Smooth muscle cell (in vitro differentiated cells): ENCODE results near the gene TNNT3. TPM values are rescaled to one million over a fixed set of nuclear protein-coding genes. Genes with fewer than 3 reads are reported as not detected.

Experiments
- DNase-seq: peaks from one replicate; lab custom pipeline; 2025; ENCODE audit not compliant: unreplicated experiment; lab: John Stamatoyannopoulos, UW
- H2AFZ ChIP-seq: fragments of 200-600 bp; sonication (generic); 2 replicates; pipeline ENCODE4 v1.6.0; 2016; ENCODE audit warnings: antibody characterized with exemption, low read depth, mild to moderate bottlenecking
- H3F3A ChIP-seq: fragments of 200-600 bp; sonication (generic); 2 replicates; pipeline ENCODE4 v1.6.0; 2017; ENCODE audit warnings: antibody characterized with exemption, low read depth
- H3K27ac ChIP-seq: fragments of 200-600 bp; sonication (generic); 2 replicates; pipeline ENCODE4 v1.5.1; 2016; ENCODE audit warnings: low read depth, mild to moderate bottlenecking
- H3K27me3 ChIP-seq: fragments of 200-600 bp; sonication (generic); 2 replicates; pipeline ENCODE4 v1.6.1; 2016; ENCODE audit warnings: low read depth, mild to moderate bottlenecking
- H3K36me3 ChIP-seq: fragments of 200-600 bp; sonication (generic); 2 replicates; pipeline ENCODE4 v1.5.1; 2016; ENCODE audit warnings: low read depth
- H3K4me1 ChIP-seq: fragments of 200-600 bp; sonication (generic); 2 replicates; pipeline ENCODE4 v1.5.1; 2016; ENCODE audit warnings: low read depth
- H3K4me2 ChIP-seq: fragments of 200-600 bp; sonication (generic); 2 replicates; pipeline ENCODE4 v1.6.0; 2016; ENCODE audit warnings: mild to moderate bottlenecking
- H3K4me3 ChIP-seq: fragments of 200-600 bp; sonication (generic); 2 replicates; pipeline ENCODE4 v1.5.1; 2016; ENCODE audit warnings: mild to moderate bottlenecking
- H3K79me2 ChIP-seq: fragments of 200-600 bp; sonication (generic); 2 replicates; pipeline ENCODE4 v1.6.0; 2016; ENCODE audit warnings: low read depth, mild to moderate bottlenecking
- H3K9ac ChIP-seq: fragments of 200-600 bp; sonication (generic); 2 replicates; pipeline ENCODE4 v1.6.0; 2016; ENCODE audit warnings: low read depth
- H3K9me3 ChIP-seq: fragments of 200-600 bp; sonication (generic); replicated peaks from 2 replicates; pipeline ENCODE4 v1.5.1; 2016; ENCODE audit warnings: low read depth
- H4K20me1 ChIP-seq: fragments of 200-600 bp; sonication (generic); 2 replicates; pipeline ENCODE4 v1.6.0; 2016; ENCODE audit warnings: low read depth
- WGBS: methylation state at CpG from one replicate; pipeline ENCODE4 v1.1.7; 2016; ENCODE audit warnings: low lambda C conversion rate; 5-methylcytosine and 5-hydroxymethylcytosine counted together
- polyA plus RNA-seq: library from polyadenylated mRNA; unstranded; fragments of >200 nt; fragmentation: Nextera tagmentation; extraction: Ambion mirVana; gene quantifications from 2 replicates; pipeline ENCODE4 v1.2.1, GENCODE V29; 2016
- total RNA-seq: library from RNA; depleted of rRNA; stranded (reverse); fragments of >200 nt; gene quantifications from 2 replicates; pipeline ENCODE4 v1.2.3, GENCODE V29; 2014
- TF ChIP-seq, protein P1 (sequence below): fragments of 200-600 bp; sonication (generic); IDR thresholded peaks from 2 replicates; pipeline ENCODE4 v1.5.1; 2017; ENCODE audit warnings: borderline replicate concordance, mild to moderate bottlenecking, antibody characterized with exemption; ENCODE audit not compliant: insufficient read depth, poor library complexity, severe bottlenecking

The TNNT3 gene
- total and polyA plus RNA-seq, 2 experiments from 2014 or later, result 0.97 to 1.9 TPM

DNA sequence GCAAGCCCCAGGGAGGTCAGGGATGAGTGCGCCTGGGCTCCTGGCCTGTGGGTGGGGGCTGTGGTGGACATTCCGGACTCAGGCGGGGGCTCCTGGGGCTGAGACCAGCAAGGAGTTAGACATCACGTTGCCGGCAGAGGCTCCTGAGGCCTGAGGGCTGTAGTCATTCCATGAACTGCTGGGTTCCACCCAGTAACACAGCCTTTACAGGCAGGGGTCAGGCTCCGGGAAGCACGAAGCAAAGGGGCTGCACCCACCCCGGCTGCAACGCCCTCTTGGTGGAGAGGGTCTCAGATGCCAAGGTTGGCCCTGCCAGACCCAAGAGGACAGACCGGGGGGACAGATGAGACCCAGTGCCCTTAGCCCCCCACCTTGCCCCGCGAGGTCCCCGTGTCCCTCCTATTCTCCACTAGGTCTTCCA lies 9.0 kb downstream of the TNNT3 start:
- TF ChIP-seq, protein P1, sequence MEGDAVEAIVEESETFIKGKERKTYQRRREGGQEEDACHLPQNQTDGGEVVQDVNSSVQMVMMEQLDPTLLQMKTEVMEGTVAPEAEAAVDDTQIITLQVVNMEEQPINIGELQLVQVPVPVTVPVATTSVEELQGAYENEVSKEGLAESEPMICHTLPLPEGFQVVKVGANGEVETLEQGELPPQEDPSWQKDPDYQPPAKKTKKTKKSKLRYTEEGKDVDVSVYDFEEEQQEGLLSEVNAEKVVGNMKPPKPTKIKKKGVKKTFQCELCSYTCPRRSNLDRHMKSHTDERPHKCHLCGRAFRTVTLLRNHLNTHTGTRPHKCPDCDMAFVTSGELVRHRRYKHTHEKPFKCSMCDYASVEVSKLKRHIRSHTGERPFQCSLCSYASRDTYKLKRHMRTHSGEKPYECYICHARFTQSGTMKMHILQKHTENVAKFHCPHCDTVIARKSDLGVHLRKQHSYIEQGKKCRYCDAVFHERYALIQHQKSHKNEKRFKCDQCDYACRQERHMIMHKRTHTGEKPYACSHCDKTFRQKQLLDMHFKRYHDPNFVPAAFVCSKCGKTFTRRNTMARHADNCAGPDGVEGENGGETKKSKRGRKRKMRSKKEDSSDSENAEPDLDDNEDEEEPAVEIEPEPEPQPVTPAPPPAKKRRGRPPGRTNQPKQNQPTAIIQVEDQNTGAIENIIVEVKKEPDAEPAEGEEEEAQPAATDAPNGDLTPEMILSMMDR, result no peak
- Histone ChIP-seq H4K20me1 (no peaks in the 10 kb centered on the region), H3K9me3 (no peaks in the 10 kb centered on the region), H3K27me3 (no peaks in the 10 kb centered on the region), H3K4me1 (peaks cover 7% of the 10 kb centered on the region), H3K27ac (no peak overlapping the region), H3K4me2 (no peak overlapping the region), H3K9ac (no peak overlapping the region), H3F3A (no peaks in the 10 kb centered on the region), H3K4me3 (no peak overlapping the region), H3K79me2 (no peaks in the 10 kb centered on the region), H2AFZ (no peak overlapping the region), H3K36me3 (no peaks in the 10 kb centered on the region)
- no peak for DNase-seq
- 89% methylated on average over 11 of the region's 13 CpGs for WGBS

GRCh38 chr11:1928891-1929541 lies 9.5 kb downstream of the TNNT3 start:
- DNase-seq, result no peak
- 93% methylated on average over 25 of the region's 35 CpGs for WGBS

GRCh38 chr11:1929621-1930461 lies 10.3 kb downstream of the TNNT3 start:
- Histone ChIP-seq H3K79me2 (no peaks in the 10 kb centered on the region), H3K9ac (no peak overlapping the region), H3K4me3 (no peak overlapping the region), H3K9me3 (no peaks in the 10 kb centered on the region), H3K36me3 (no peaks in the 10 kb centered on the region), H3F3A (no peaks in the 10 kb centered on the region), H3K4me1 (peaks cover 7% of the 10 kb centered on the region), H4K20me1 (no peaks in the 10 kb centered on the region), H3K4me2 (no peak overlapping the region), H2AFZ (no peak overlapping the region), H3K27me3 (no peaks in the 10 kb centered on the region), H3K27ac (no peak overlapping the region)
- WGBS, result 94% methylated on average over 19 of the region's 25 CpGs
- no peak for DNase-seq
- TF ChIP-seq, protein P1, result no peak

More at GRCh38 chr11:1928891-1929541, 9.5 kb downstream of the TNNT3 start:
- no peaks in the 10 kb centered on the region for H3K27me3 ChIP-seq
- no peaks in the 10 kb centered on the region for H3F3A ChIP-seq
- H3K9ac ChIP-seq, result no peak overlapping the region
- no peaks in the 10 kb centered on the region for H4K20me1 ChIP-seq
- TF ChIP-seq, protein P1, result no peak
- no peaks in the 10 kb centered on the region for H3K9me3 ChIP-seq
- no peak overlapping the region for H3K27ac ChIP-seq
- H2AFZ ChIP-seq, result no peak overlapping the region
- H3K79me2 ChIP-seq, result no peaks in the 10 kb centered on the region
- no peaks in the 10 kb centered on the region for H3K36me3 ChIP-seq
- peaks cover 7% of the 10 kb centered on the region for H3K4me1 ChIP-seq
- H3K4me2 ChIP-seq, result no peak overlapping the region
- no peak overlapping the region for H3K4me3 ChIP-seq

GRCh38 chr11:1930462-1930830 lies 10.9 kb downstream of the TNNT3 start:
- H2AFZ ChIP-seq, result no peak overlapping the region
- no peaks in the 10 kb centered on the region for H3F3A ChIP-seq
- no peaks in the 10 kb centered on the region for H3K27me3 ChIP-seq
- peaks cover 7% of the 10 kb centered on the region for H3K4me1 ChIP-seq
- DNase-seq, result no peak
- no peak overlapping the region for H3K9ac ChIP-seq
- H3K36me3 ChIP-seq, result no peaks in the 10 kb centered on the region
- TF ChIP-seq, protein P1, result no peak
- no peaks in the 10 kb centered on the region for H3K9me3 ChIP-seq
- 55% methylated on average over 9 of the region's 9 CpGs for WGBS
- no peaks in the 10 kb centered on the region for H4K20me1 ChIP-seq
- no peak overlapping the region for H3K4me3 ChIP-seq
- H3K27ac ChIP-seq, result no peak overlapping the region
- no peak overlapping the region for H3K4me2 ChIP-seq
- no peaks in the 10 kb centered on the region for H3K79me2 ChIP-seq
